GM18498 (cell line): Measurements from ENCODE around the gene TUBGCP6.
"Not testable (repeated sequence)": the region's sequence is repeated elsewhere in the genome, so short reads cannot be mapped to it uniquely, and the experiment has no call there.

Experiments used
- ATAC-seq: cut with Tn5 transposase; IDR thresholded peaks from one replicate; pipeline ENCODE4 v1.9.1; 2021; ENCODE audit warnings: mild to moderate bottlenecking, moderate library complexity; ENCODE audit not compliant: unreplicated experiment

The TUBGCP6 gene

DNA sequence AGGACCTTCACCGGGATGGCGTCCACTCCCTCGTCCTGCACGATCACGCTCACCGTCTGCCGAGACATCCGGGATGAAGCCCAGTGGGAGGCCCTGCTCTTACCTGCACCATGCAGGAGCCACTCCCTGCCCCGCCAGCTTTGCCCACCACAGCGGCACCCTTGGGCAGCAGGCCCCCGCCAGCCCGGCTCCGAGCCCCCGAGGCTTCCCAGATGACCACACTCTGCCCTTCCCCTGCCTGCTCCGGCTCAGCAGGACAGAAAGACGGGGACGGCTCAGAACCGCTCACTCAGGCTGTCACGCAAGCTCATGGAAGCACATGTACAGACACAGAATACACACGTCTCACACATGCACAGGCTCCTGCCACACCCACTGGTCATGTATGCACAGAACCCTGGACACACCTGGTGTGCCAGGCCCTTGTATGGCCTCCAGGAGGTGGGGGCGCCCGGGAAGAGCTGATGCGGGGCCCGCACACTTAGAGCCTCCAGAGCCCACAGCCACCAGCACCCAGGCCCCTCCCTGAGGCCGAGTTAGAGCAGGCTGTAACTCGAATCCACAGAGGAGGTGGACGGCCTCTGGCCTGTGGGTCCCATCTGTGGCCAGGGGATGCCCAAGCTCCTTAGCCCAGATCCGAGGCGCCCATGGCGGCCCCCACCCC, 34.3 kb upstream of the TUBGCP6 start:
- no peak for ATAC-seq

DNA sequence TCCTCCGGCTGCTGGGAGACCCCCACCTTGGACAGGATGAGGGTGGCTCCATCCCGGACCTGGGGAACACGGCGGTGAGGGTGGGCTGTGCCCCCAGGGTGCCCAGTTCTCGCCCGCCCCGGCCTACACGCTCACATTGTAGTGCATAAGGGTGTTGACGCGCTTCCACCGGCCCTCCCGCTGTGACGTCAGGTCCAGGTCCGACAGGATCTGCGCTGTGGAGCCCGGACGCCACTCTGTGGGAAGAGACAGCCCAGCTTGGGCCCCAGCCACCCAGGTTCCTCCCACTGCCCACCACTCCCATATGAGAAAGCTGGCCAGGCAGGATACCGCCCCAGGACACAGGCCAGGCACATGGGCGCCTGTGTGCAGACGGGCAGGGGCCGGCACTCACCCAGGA, 33.6 kb upstream of the TUBGCP6 start:
- ATAC-seq, result no peak

DNA sequence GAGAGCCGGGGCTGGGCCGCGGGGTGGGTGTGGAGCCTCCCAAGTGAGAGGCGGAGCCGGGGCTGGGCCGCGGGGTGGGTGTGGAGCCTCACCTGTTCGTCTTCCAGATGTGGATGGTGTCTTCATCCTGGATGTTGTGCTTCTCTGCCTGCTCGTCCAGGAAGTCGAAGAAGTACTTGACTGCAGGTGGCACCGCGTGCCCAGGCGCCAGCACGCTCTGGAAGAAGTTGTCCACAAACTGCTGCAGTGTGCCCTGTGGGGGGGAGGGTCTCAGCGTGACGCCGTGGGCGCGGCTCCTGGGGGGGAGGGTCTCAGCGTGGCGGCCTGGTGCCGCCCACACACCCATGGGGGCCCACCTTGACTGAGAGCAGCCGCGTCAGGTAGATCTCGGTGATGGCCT, 32.9 kb upstream of the TUBGCP6 start:
- no peak for ATAC-seq

DNA sequence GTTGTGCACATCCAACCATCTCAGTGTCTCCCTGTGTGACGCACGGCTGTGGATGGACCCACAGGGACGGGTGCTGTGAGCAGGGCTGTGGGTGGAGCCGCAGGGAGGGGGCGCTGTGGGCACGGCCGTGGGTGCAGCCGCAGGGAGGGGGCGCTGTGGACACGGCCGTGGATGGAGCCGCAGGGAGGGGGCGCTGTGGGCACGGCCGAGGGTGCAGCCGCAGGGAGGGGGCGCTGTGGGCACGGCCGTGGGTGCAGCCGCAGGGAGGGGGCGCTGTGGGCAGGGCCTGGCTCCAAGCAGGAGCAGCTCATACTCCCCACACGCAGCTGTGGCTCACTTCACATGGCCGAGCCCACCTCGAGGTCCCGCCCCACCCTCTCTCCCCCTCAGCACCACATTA, 31.3 kb upstream of the TUBGCP6 start:
- ATAC-seq, result peak; percentile 53

DNA sequence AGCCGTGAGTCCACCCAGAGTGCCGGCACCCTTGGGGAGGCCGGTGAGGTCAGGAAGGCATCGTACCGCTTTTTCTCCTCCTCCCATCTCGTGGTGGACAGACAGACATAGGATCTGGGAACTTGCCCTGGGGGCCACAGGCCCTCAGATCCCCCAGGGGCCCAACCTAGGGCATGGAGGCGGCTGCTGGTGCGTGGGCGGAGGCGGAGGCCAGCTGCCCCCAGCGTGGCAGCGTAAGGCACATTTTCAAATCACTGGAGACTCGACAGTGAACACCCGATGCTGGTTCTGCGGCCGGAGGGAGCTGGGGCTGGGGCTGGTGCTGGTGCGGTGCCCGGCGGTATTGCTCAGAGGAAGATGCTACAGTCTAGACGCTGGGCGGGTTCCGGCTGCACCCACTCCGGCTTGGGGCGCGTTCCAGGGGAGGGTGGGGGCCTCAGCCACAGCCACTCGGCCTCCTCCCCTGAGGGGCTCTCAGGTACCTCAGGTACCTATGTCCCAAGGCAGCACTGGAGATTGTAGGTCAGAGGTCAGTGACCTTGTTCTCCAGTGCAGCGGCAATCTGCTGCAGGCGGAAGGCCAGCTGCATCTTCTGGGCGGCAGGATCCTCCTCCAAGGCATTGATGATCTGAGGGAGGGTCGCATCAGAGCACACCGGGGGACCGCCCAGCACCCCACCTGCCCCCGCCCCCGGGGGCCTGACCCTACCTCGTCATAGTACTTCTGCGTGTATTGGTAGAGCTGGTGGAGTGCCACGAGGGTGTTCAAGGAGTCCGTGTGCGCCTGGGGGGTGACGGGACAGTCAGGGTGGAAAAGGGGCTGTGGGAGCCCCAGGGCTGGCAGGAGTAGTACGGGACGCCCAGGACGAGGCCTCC, 30.6 kb upstream of the TUBGCP6 start:
- ATAC-seq, result no peak

DNA sequence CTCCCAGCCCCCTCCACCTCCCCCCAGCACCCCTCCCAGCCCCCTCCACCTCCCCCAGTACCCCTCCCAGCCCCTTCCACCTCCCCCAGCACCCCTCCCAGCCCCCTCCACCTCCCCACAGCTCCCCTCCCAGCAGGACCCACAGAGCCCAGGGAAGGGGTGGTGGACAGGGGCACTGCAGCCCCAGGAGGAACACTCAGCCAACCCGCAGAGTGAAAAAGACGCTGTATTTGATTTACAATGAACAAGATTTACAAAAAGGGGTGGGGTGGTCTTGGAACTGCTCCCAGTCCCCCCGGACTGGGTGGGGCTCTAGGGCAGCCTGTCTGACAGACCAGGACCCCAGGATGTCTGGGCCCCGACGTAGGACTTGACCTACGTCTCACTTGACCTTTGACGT, 29.9 kb upstream of the TUBGCP6 start:
- ATAC-seq, result no peak

DNA sequence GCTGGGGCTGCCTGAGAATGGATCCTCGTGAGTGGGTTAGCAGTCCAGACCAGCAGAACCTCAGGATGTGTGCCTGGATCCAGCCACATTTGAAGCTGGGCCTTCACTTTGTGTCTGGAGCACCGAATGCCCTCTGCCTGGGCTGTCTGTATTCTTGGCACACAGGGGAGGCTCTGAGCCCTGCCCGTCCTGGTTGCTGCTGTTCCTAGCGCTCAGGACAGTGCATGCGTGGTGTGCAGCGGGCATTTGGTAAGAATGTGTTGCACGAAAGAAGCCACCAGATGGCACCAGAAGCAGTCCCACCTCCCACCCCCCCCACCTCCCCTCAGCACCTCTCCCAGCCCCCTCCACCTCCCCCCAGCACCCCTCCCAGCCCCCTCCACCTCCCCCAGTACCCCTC, 29.5 kb upstream of the TUBGCP6 start:
- no peak for ATAC-seq

DNA sequence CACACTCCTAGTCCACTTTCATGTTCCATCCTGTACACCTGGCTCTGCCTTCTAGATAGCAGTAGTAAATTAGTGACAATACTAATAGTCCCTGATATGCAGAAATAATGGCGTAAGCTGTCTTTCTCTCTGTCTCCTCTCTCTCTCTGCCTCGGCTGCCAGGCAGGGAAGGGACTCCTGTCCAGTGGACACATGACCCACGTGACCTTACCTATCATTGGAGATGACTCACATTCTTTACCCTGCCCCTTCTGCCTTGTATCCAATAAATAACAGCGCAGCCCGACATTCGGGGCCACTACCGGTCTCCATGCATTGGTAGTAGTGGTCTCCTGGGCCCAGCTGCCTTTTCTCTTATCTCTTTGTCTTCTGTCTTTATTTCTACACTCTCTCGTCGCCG, 29.0 kb upstream of the TUBGCP6 start:
- not testable (repeated sequence) for ATAC-seq

DNA sequence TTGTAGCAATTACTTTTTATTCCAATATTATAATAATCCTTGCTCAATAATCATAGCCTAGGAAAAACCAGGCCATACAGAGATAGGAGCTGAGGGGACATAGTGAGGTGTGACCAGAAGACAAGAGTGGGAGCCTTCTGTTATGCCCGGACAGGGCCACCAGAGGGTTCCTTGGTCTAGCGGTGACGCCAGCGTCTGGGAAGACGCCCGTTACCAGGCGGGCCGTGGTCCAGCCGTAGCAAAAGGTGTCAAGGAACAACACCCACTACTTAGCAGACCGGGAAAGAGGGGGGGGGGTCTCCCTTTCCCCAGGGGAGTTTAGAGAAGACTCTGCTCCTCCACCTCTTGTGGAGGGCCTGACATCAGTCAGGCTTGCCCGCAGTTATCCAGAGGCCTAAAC, 28.5 kb upstream of the TUBGCP6 start:
- not testable (repeated sequence) for ATAC-seq

DNA sequence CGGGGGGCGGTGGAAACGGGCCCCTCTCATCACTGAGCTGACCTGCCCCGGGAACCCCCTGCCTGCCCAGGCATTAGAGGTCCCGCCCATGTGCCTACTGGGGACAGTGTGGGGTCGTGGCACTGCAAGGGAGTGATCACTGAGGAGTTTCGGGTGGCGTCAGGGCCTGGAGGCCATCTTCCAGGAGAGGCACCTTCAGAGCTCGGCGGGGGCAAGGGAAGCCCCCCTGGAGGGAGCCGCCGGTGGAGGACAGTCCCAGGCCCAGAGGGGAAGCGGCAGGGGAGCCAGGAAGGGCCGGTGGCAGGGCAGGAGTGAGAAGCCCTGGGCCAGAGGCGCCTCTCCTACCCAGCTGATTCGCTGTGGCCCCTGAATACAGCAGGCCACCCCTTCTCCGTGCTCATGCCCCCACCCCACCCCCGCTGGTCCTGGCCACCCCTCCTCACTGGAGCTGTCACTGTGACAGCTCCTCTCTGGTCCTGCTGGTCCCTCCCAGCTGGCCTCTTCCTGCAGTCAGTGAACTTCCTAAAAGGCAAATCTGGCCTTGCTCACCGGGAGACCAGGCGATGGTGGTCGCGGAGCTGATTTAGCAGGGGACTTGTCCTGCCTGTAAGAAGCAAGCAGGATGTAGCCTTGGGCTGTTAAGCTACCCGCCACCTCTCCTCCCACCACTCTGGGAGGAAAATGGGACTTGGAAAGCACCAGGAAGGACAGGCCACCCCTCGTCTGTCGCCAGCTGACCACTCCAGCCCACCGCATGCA, 27.4 kb upstream of the TUBGCP6 start:
- ATAC-seq, result no peak

DNA sequence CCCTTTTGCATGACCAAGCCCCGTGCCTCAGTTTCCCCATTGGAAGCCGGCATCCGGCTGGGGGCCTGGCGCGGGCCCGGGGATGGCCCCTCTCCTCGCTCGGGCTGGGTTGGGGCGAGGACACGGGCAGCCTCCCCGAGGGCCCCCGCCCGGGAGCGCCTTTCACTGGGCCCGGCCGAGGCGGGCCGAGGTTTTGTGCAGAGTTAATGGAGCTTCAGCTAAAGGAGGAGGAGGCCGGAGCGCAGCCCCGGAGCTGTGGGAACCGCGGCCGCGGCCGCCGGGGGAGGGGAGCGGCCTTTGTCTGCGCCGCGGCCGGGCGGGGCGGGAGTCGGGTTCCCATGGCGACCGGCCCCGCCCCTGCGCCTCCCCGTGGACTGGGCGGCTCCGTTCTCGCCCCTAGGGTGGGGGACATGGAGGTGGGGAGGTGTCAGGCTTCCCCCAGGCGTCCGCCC, 26.7 kb upstream of the TUBGCP6 start:
- ATAC-seq, result no peak

DNA sequence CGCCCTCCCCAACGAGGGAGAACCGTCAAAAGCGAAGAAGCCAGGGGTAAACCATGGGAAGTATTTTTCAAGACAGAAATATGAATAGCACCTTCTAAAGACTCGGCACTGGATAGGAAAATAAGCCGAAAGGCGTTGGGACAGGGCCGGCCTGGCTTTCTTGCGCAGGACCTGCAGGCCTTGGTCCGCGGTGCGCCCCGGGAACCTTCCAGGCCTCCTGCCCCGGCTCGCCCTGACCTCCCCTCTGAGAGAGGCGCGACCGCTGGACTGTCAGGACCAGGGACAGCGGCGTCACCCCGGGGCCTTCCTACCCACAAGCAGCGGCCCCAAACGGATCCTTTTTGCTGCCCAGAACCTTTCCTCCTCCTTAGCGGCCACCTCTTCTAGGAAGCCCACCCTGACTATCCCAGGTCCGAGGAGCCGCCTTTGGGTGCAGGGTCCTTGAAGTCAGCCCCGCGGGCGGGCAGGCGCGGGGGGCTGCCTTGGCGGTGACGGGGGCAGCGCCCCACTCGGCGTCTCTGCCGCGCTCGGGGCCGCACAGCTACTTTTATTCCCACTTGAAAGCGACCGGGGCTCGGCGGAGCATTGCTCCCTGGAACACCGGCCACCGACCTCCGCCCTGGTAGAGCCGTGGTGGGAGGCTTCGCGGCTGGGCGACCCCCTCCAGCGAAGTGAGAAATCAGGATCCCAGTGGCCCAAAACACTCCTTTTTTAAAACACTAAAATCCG, 26.0 kb upstream of the TUBGCP6 start:
- ATAC-seq, result no peak

DNA sequence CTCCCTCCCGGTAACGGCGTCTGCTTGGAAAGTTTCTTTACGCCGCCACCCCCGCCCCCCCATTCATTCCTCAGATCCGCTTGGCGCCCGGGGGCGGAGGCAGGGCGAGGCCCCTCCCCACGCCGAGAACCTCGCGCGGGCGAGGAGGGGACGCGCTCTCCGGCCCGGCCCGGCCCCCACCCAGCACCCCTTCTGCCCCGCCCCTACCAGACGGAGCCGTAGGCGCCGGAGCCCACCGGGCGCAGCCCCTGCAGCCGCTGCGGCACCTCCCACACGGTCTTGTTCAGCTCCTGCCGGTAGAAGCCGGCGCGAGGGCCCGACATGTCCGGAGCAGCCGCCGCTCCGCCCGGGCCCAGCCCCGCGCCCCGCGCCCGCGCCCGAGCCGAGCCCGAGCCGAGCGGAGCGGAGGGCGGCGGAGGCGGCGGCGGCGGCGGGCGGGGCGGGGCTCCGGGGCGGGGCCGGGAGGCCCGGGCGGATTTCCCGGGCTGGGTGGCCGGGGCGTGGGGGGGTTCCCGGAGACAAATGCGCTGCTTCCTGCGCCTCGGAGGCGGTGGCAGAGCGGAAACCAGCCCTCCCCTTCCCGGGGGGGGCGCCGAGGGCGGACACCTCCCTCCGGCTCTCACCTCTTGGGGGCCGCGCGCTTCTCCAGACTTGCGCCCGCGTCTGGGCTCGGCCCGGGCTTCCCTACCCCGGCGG, 25.3 kb upstream of the TUBGCP6 start, which contains the start of gene MAPK11:
MAPK11 (minus strand) TSS at position 411 of the 696 bp plus-strand sequence; CDS start at position 323, 88 bp downstream.
- ATAC-seq, result peak; percentile 47

DNA sequence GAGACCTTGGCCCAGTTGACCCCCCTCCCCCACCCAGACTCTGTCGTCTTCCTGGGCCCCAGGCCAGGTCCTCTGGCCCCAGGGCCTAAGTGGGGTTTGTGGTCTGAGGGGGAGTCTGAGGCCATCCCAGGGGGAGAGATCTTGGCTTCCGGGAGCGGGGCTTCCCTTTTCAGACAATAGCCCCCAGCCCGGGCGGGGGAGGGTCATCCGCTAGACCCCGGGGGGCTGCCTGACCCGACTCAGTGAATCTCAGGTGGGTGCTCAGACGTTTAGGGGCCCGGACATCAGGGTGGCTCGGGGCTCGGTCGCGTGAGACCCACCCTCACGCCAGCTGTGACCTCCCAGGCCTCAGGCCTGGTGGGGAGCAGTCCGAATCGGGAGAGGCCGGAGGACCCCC, 24.7 kb upstream of the TUBGCP6 start:
- peak; percentile 5 for ATAC-seq

DNA sequence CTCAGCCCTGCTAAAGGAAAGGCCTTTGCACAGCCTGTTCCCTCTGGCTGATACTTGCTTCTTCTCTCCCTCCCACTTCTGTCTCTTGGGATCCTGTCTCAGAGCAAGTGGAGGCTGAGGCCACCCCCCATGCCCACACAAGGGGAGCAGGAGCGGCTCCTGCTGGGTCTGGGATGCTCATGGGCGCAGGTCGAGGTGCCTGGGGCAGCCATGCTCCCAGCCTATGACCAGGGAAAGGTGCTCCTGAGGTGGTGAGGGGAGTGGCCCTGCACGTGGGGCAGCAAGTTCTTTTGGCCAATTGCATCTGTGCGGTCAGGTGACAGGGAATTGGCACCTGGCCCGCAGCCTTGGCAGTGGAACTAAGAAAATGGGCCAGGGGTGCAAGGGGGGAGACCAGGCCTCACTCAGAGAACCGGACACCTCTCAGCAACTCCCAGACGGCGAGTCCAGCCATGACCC, 23.9 kb upstream of the TUBGCP6 start:
- ATAC-seq, result no peak

DNA sequence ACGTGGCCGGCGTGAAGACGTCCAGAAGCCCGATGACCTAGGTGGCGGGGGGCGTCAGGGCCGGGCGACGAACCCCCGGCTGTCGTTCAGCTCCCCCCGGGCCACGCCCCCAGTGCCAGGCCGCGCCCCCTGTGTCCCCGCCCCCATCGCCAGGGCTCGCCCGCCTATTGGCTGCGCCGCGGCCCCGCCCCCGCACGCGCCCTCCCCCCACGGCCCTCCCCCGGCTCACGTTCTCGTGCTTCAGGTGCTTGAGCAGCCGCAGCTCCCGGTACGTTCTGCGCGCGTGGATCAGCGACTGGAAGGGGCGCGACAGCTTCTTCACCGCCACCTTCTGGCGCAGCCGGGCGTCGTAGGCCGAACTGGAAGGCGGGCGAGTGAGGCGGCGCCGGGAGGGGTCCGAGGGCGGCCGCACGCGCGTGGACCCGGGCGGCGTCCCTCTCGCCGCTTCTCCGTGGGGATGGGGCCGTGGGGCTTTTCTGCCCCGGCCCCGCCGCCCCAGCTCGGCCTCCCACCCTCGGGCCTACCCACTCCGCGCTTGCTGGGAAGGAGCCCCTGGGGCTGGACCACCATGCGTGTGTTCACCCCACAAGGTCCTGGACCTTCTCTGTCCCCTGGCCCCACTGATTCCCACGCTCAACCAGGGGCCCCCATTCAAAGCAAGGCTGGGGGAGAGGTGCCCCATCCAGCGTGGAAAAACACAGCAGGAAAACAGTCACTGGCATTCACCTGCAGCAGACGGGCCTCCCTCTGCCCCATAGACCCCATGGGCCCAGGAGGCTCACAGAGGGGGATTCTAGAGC, 23.0 kb upstream of the TUBGCP6 start:
- no peak for ATAC-seq

DNA sequence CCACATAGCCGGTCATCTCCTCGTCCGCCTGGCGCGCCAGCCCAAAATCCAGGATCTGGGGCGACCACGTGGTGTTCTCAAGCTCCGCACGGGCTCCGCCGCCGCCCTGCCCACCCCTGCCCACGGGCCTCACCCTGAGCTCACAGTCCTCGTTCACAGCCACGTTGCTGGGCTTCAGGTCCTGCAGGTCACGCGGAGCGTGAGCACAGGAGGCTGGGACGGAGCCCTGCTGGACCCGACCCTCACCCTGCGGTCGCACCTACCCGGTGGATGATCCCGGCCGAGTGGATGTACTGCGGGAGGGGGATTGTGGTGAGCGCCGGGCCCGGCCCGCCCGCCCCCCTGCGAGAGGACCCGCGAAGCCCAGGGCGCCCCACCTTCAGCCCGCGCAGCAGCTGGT, 22.2 kb upstream of the TUBGCP6 start:
- ATAC-seq, result no peak

DNA sequence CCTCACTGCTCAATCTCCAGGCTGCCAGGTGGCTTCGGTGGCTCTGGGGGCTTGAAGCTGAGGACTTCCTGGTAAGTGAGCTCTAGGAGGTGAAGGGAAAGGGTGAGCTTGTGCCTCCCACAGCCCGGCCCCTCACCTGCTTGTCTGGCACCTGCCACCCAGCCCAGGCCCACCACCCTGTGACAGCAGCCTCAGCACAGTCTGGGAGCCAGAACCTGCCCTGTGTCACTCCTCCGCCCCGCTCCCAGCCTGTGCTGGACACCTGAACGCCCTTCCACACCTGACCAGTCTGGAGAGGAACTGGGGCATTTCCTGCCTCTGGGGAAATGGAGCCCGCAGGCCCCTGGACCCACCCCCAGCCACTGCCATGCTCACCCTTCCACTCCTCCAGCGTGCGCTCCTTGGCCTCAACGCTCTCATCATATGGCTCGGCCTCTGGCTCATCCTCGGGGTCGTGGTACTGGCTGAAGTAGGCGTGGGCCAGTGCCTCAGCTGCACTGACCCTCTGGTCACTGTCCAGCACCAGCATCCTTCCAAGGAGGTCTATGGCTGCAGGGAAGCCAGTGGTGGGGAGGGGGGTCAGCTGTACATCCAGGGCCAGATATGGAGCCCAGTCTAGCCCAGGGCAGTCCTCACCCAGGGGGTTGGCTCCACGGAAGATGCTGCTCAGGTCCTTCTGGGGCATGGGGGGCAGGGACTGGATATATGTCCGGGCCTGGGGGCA, 20.3 kb upstream of the TUBGCP6 start:
- no peak for ATAC-seq
